HG02870 (cell line): Measurements from ENCODE around the gene ULK3.

Experiments
- ATAC-seq: cut with Tn5 transposase; IDR thresholded peaks from one replicate; pipeline ENCODE4 v1.9.1; 2021; ENCODE audit warnings: mild to moderate bottlenecking, moderate library complexity; ENCODE audit not compliant: unreplicated experiment

Gene ULK3

GRCh38 chr15:74841891-74842373 is 1.0 kb downstream of the ULK3 start:
- ATAC-seq: no peak

GRCh38 chr15:74840851-74841775 is 1.8 kb downstream of the ULK3 start:
- ATAC-seq: no peak

- no peak for ATAC-seq
These were observed 3.2 kb downstream of the ULK3 start for GRCh38 chr15:74839526-74840395.

- no peak for ATAC-seq
These were observed 4.0 kb downstream of the ULK3 start for GRCh38 chr15:74838746-74839525.

- ATAC-seq: no peak
These were observed 4.8 kb downstream of the ULK3 start for GRCh38 chr15:74838137-74838516.

- no peak for ATAC-seq
These were observed 5.3 kb downstream of the ULK3 start for GRCh38 chr15:74837482-74838136.

- no peak for ATAC-seq
These were observed 6.1 kb downstream of the ULK3 start for GRCh38 chr15:74836846-74837245.

- no peak for ATAC-seq
These were observed 7.6 kb downstream of the ULK3 start for GRCh38 chr15:74835312-74835823.

GRCh38 chr15:74833376-74834107 is 9.4 kb downstream of the ULK3 start:
- no peak for ATAC-seq

- no peak for ATAC-seq
These were observed 10.1 kb downstream of the ULK3 start for GRCh38 chr15:74832826-74833225.

- ATAC-seq: no peak
These were observed 11.0 kb downstream of the ULK3 start for GRCh38 chr15:74831813-74832495.

GRCh38 chr15:74830868-74831267 is 12.1 kb downstream of the ULK3 start:
- ATAC-seq: no peak

- no peak for ATAC-seq
These were observed 13.0 kb downstream of the ULK3 start for GRCh38 chr15:74829991-74830390.

GRCh38 chr15:74829486-74829885 is 13.5 kb downstream of the ULK3 start:
- ATAC-seq: no peak

- ATAC-seq: no peak
These were observed 14.1 kb downstream of the ULK3 start for GRCh38 chr15:74828835-74829234.

GRCh38 chr15:74827614-74828013 is 15.3 kb downstream of the ULK3 start:
- no peak for ATAC-seq

- no peak for ATAC-seq
These were observed 16.0 kb downstream of the ULK3 start for GRCh38 chr15:74826921-74827320.

- ATAC-seq: no peak
These were observed 16.6 kb downstream of the ULK3 start, which contains the start of gene CPLX3 for GRCh38 chr15:74826364-74826819. TSS of gene CPLX3 (plus strand) at chr15:74826627. CDS start at chr15:74826704, 77 bp downstream.

- ATAC-seq: no peak
These were observed 17.1 kb downstream of the ULK3 start for GRCh38 chr15:74825866-74826265.
